IPS-18c (cell line): ENCODE data around the gene YWHAE.
"Not testable (repeated sequence)": the region's sequence is repeated elsewhere in the genome, so short reads cannot be mapped to it uniquely, and the experiment has no call there.

Experiments used
- H3K4me3 ChIP-seq: 2 replicates; pipeline ENCODE4 v1.7.0; 2013; ENCODE audit warnings: low read depth, mild to moderate bottlenecking, low read length, moderate library complexity; ENCODE audit not compliant: insufficient read depth
- H3K9me3 ChIP-seq: one replicate; pipeline ENCODE4 v1.6.1; 2013; ENCODE audit warnings: mild to moderate bottlenecking, low read length, moderate library complexity; ENCODE audit not compliant: control insufficient read depth, insufficient read depth

Gene YWHAE

DNA sequence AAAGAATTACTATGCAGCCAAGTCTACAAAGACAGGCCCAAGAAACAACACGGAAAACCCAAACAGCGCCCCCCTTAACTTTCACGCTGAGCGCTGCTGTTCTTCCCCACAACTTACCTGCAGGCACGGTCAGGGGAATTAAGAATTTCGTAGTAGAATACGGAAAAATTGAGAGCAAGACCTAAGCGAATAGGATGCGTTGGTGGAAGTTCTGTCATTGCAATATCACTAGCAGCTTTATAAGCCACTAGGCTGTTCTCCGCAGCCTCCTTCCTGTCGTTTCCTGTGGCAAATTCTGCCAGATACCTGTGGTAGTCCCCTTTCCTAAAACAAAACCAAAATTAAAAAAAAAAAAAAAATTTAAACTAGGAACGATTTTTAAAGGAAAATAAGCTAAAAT is 39.0 kb downstream of the YWHAE start:
- H3K4me3 ChIP-seq = no peak overlapping the region
- no peaks in the 10 kb centered on the region for H3K9me3 ChIP-seq

DNA sequence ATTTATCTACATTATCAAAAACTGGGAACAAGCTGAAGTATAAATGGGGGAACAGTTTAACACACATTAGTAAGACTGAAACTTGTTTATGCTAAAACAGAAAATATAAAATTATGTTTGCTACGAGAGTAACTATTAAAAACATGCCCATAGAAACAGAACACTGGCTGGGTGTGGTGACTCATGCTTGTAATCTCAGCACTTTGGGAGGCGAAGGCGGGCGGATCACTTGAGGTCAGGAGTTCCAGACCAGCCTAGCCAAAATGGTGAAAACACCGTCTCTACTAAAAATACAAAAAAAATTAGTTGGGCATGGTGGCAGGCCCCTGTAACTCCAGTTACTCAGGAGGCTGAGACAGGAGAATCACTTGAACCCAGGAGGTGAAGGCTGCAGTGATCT is 39.7 kb downstream of the YWHAE start:
- H3K9me3 ChIP-seq, H3K4me3 ChIP-seq: not testable (repeated sequence)

- no peak overlapping the region for H3K4me3 ChIP-seq
- H3K9me3 ChIP-seq = no peaks in the 10 kb centered on the region
These were observed 46.0 kb downstream of the YWHAE start for GRCh38 chr17:1354030-1354429.

DNA sequence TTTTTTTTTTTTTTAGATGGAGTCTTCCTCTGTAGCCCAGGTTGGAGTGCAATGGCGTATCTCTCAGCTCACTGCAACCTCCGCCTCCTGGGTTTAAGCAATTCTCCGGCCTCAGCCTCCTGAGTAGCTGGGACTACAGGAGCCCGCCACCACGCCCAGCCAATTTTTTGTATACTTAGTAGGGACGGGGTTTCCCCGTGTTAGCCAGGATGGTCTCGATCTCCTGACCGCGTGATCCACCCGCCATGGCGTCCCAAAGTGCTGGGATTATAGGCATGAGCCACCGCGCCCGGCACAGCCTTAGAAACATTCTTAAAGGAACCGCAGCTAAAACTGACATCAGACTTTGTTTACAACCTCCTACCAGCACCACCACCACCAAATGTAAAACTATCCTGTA is 47.5 kb downstream of the YWHAE start:
- H3K9me3 ChIP-seq, H3K4me3 ChIP-seq: not testable (repeated sequence)

DNA sequence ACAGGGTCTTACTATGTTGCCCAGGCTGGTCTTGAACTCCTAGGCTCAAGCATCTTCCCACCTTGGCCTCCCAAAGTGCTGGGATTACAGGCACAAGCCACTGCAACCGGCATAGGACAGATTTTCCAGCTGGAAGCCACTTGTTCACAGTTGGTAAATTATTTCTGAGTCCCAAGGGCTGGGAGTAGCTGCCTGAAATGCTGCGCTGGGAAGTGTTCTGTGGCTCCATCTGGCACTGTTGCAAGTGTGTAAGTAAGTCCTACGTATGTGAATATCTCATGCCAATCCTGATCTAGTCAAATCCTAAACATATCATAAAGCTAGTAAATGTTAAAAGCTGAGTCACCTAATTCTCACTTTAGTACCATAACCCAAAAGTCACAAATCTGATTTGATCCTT is 48.1 kb downstream of the YWHAE start:
- Histone ChIP-seq H3K4me3 (no peak overlapping the region), H3K9me3 (no peaks in the 10 kb centered on the region)

DNA sequence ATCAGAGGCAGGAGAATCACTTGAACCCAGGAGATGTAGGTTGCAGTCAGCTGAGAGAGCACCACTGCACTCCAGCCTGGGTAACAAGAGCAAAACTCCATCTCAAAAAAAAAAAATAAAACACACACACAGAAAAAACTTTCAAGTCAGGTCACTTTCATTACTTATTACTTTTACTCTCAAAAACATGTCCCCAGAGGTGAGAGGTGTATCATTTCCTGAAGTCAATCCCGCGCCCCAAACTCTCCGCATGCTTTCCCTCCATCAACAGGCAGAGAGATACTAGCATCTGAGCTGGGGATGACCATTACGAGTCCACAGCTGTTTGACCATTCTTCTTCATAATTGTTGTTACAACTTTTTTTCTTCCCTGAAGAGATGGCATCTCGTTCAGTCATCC is 48.7 kb downstream of the YWHAE start:
- Histone ChIP-seq H3K4me3 (no peak overlapping the region), H3K9me3 (no peaks in the 10 kb centered on the region)

DNA sequence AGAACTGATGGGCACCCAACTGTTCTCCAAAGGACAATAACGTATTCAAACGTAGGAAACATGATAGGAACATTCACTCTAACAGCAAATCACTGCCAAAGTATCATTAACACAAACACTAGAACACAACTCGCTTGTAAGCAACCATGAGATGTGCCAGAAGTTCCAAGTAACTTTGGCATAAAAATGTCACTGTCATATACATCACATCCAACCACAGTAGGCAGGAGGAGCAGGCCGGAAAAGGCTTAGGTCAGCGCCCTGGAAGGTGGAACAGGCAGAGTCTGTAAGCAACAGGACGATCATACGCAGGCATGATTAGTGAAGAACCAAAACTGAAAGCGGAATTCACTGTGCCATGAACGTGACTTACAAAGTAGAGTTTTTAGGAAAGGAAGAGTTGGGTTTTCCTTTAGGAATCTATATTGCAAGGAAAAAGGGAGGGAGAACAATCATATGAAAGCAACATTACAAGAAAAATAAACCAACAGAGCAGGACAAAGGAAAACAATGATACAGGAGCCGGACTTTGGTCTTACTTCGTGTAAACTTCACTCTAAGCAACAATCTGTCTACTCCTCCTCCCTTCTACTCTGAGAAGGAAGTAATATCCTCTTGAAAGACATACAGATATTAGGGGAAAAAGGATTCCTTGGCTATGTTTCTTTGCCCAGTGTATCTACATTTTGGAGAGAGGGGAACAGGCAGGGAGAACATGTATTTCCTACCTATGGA is 52.3 kb downstream of the YWHAE start:
- H3K4me3 ChIP-seq = no peak overlapping the region
- no peaks in the 10 kb centered on the region for H3K9me3 ChIP-seq

DNA sequence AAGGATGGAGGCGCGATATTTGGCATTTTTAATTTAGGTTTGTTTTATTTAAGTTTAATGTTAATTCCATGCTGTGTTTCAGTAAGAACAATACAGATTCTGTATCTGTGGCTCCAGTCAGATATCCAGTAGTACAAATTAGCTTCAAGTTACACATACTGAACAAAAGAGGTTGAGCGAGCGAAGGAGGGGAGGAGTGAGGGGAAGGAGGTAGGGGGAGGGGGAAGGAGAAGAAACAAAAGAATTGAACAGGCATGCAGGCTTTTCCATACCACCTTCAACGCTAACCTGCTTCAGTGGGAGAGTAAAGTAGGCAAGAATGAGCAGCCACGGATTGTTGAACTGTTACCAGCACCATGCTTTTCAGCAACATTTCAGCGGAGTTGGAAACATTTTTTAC is 55.5 kb downstream of the YWHAE start:
- Histone ChIP-seq H3K4me3 (no peak overlapping the region), H3K9me3 (no peaks in the 10 kb centered on the region)

DNA sequence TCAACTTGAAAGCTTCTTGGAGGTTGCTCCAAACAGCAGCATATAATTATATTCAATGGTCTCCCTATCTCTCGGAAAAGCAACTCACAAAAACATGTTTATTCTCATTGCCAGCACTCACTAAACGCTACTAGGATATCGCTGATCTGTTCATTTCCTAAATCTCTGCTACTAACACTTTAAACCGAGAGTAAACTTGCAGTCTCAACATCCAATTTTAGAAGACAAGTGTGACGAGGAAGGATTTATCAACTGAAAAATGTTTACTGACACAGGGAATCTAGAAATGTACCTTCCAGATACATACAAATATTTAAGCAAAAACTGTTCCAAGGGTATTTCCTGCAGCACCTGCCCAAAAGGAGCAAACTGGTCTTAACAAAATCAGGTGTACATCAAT is 56.5 kb downstream of the YWHAE start:
- H3K9me3 ChIP-seq = no peaks in the 10 kb centered on the region
- no peak overlapping the region for H3K4me3 ChIP-seq

GRCh38 chr17:1340371-1340770 is 59.7 kb downstream of the YWHAE start:
- Histone ChIP-seq H3K4me3 (no peak overlapping the region), H3K9me3 (no peaks in the 10 kb centered on the region)

GRCh38 chr17:1331708-1332107 is 68.3 kb downstream of the YWHAE start:
- no peaks in the 10 kb centered on the region for H3K9me3 ChIP-seq
- H3K4me3 ChIP-seq = no peak overlapping the region

DNA sequence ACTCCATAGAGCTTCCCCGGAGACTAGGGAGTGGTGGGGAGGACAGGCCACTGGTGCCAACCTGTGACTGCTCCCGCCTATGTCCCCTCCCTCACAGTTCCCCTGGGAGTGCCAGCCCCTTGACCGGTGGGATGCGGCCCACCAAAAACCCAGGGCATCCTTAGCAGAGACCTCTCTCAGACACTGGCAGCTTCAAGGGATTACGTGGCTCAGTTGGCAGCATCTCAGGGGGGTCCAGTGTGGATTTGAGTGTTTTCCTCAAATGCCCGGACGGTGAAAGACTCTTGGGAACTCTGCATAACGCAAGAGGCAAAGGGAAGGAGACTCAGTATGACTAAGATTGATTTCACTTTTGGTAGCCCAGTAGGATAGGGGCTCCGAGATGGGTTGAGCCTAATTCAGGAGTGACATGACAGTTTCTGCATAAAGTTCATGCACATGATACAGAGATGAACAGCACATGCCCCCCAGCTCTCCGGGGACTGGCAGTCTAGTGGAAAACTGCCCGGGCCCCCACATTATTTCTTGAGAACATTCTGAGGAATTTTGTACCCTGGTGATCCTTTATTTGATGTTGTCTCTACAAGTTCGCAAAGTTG is 70.2 kb downstream of the YWHAE start:
- H3K9me3 ChIP-seq = no peaks in the 10 kb centered on the region
- H3K4me3 ChIP-seq = no peak overlapping the region

DNA sequence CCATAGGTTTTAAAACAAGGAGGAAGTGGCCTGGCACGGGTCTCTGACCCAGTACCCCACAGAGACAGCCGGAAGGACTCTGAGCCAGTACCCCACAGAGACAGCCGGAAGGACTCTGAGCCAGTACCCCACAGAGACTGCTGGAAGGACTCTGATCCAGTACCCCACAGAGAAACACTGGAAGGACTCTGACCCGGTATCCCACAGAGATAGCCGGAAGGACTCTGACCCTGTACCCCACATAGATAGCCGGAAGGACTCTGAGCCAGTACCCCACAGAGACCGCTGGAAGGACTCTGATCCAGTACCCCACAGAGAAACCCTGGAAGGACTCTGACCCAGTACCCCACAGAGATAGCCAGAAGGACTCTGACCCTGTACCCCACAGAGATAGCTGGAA is 71.6 kb downstream of the YWHAE start:
- no peaks in the 10 kb centered on the region for H3K9me3 ChIP-seq
- no peak overlapping the region for H3K4me3 ChIP-seq

DNA sequence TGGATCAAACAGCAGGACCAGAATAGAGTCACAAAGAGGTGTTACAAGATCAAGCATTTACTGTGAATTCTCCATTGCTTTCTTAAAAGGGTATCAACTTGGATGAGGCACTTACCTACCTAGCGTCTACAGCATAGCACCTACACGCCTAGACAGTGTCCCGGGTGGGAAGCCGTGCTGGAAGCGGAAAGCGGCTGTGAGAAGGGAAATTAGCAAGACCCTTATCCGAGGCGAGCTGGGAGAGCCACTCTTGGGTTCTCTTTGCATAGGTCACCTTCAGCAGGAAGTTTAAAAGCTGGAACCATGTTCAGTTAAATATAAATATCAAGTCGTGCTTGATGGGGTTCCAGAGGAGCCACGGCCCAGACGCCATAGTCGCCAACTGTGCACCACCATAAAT is 74.3 kb downstream of the YWHAE start:
- H3K4me3 ChIP-seq = no peak overlapping the region
- H3K9me3 ChIP-seq = no peaks in the 10 kb centered on the region

GRCh38 chr17:1324201-1324771 is 75.7 kb downstream of the YWHAE start:
- H3K9me3 ChIP-seq = no peaks in the 10 kb centered on the region
- H3K4me3 ChIP-seq = no peak overlapping the region

- Histone ChIP-seq H3K4me3 (no peak overlapping the region), H3K9me3 (no peaks in the 10 kb centered on the region)
These were observed 76.7 kb downstream of the YWHAE start for GRCh38 chr17:1323336-1323735.

- no peaks in the 10 kb centered on the region for H3K9me3 ChIP-seq
- no peak overlapping the region for H3K4me3 ChIP-seq
These were observed 77.5 kb downstream of the YWHAE start for GRCh38 chr17:1322480-1322879.

DNA sequence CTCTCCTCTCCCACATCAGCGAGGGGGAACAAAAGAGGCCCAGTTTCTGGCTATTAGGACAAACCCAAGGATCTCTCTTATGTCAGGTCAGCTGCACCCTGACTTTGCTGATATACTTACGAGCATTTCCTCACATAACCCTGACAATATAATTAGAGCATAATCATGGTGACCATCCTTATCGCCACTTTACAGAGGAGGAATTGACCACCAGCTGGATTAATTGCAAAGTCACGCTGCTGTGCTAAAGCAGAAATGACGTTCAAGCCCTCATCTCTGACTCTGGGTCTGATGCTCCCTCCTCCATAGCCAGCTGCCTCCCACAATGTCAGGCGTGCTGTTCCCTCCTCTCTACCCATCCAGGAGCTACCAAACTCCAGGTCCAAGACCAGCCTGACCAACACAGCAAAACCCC is 78.0 kb downstream of the YWHAE start:
- Histone ChIP-seq H3K9me3 (no peaks in the 10 kb centered on the region), H3K4me3 (no peak overlapping the region)
